Neural progenitor cell (in vitro differentiated cells): ENCODE data around the gene IBA57.

Experiments
- CTCF ChIP-seq: fragments of 200-600 bp; sonication (generic); IDR thresholded peaks from 2 replicates; pipeline ENCODE4 v1.5.1; 2017; ENCODE audit warnings: antibody characterized with exemption, mild to moderate bottlenecking
- EZH2 ChIP-seq: fragments of 200-600 bp; sonication (generic); IDR thresholded peaks from 2 replicates; pipeline ENCODE4 v1.6.1; 2017; ENCODE audit warnings: antibody characterized with exemption, mild to moderate bottlenecking, moderate library complexity
- EZH2phosphoT487 ChIP-seq: fragments of 200-600 bp; sonication (generic); IDR thresholded peaks from 2 replicates; pipeline ENCODE4 v1.6.1; 2017; ENCODE audit warnings: antibody characterized with exemption

- TF ChIP-seq CTCF, result no peak
- TF ChIP-seq EZH2phosphoT487, result no peak
- TF ChIP-seq EZH2, result no peak
These were observed 10.4 kb downstream of the IBA57 start for GRCh38 chr1:228176024-228176395.
